ENCODE data around the gene DNAJB6.

- TF ChIP-seq GATA2 (IDR thresholded peaks at IDR 0.05; ENCODE audit: low read depth, low read length) (no peak), GATA3 (IDR thresholded peaks at IDR 0.05; ENCODE audit: low read depth, low read length) (no peak)
Measured at GRCh38 chr7:157465891-157466866, 129.4 kb downstream of the DNAJB6 start.
